ES-I3 (cell line): Measurements from ENCODE around the gene HEATR5B.
"Not testable (repeated sequence)": the region's sequence is repeated elsewhere in the genome, so short reads cannot be mapped to it uniquely, and the experiment has no call there.

Experiments
- H3K36me3 ChIP-seq: 2 replicates; pipeline ENCODE4 v1.6.1; 2013; ENCODE audit warnings: mild to moderate bottlenecking, low read length, control low read depth, moderate library complexity; ENCODE audit not compliant: insufficient read depth
- H3K4me1 ChIP-seq: 2 replicates; pipeline ENCODE4 v1.6.1; 2013; ENCODE audit warnings: mild to moderate bottlenecking, control low read depth, low read length; ENCODE audit not compliant: insufficient read depth
- H3K9ac ChIP-seq: 2 replicates; pipeline ENCODE4 v1.6.1; 2013; ENCODE audit warnings: low read depth, mild to moderate bottlenecking, low read length, moderate library complexity
- H3K9me3 ChIP-seq: 2 replicates; pipeline ENCODE4 v1.6.1; 2013; ENCODE audit warnings: mild to moderate bottlenecking, low read length, moderate library complexity; ENCODE audit not compliant: control insufficient read depth, insufficient read depth

The HEATR5B gene

DNA sequence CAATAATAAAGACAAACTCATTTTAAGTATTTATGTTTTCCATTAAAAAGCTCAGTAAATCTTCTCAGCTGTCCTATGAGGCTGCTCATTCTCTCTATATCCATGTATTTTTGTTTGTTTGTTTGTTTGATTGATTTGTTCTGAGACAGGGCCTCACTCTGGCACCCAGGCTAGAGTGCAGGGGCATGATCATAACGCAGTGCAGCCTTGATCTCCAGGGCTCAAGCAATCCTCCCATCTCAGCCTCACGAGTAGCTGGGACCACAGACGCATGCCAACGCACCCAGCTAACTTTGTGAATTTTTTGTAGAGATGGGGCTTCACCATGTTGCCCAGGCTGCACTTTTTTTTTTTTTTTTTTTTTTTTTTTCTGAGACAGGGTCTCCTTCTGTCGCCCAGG is 123.4 kb downstream of the HEATR5B start:
- Histone ChIP-seq H3K4me1 (peaks cover 19% of the 10 kb centered on the region; the same call in 1 of the 2 replicates), H3K9me3 (no peaks in the 10 kb centered on the region), H3K36me3 (no peaks in the 10 kb centered on the region), H3K9ac (no peak overlapping the region)

DNA sequence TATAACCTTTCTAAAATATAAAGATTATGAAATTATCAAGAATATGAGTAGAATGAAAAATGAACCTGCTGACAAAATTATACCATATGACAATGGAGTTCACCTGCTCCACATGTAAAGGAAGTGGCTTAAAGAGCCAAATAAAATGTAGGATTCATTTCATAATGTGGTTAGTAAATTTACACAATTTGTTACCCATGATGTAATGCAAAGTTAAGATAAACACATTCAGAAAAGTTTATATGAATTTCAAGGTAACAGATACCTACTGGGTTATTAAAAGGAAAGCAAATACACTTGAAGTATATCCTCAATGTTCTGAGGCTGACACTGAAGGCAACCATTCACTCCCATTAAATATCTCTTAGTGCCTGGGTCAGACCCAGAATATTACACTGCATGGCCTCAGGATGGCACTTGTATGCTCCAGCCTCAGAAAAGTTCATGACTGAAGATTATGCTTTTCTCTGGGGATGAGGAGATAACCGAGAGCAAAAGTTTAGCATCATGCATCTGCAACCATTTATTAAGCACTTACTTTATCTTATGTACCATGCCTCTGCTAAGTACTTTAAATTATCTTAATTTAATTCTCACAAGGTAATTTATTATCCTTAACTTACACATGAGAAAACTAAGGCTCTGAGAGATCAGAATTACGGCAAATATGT is 124.0 kb downstream of the HEATR5B start:
- Histone ChIP-seq H3K9me3 (no peaks in the 10 kb centered on the region), H3K4me1 (peaks cover 25% of the 10 kb centered on the region), H3K36me3 (no peaks in the 10 kb centered on the region), H3K9ac (no peak overlapping the region)

DNA sequence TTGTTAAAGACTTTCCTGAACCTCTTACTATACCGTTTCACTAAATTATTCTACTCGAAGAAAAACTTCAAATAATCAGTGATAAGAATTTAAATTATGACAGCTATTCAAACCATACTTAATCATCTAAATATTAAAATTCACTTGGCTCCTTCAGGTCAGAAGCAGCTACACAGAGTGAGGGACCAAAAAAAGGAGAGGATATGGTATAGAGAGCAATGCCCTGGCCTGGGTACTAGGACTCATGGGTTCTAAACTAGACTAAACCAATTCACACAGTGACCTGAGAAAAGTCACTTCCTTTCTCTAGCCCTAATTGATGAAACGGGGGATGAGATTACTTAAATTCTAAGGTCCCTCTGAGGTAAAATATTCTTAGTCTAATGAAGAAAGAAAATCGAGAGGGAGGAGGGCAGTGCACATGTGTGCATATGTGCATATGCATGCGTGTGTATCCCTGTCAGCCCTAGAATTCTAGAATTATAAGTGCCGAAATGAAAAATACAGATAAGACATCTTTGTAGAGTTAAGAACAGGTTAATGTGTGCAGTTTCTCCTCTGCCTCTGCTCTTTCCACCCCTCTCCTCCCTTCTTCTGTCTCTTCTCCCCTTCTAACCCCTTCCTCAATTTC is 129.1 kb downstream of the HEATR5B start:
- H3K9me3 ChIP-seq, result no peaks in the 10 kb centered on the region; the same call in 1 of the 2 replicates
- no peak overlapping the region for H3K9ac ChIP-seq
- H3K4me1 ChIP-seq, result peaks cover 29% of the 10 kb centered on the region
- H3K36me3 ChIP-seq, result no peaks in the 10 kb centered on the region

GRCh38 chr2:36952748-36953197 is 131.4 kb downstream of the HEATR5B start:
- no peaks in the 10 kb centered on the region for H3K36me3 ChIP-seq
- H3K4me1 ChIP-seq, result peaks cover 29% of the 10 kb centered on the region
- no peaks in the 10 kb centered on the region; the same call in 1 of the 2 replicates for H3K9me3 ChIP-seq
- no peak overlapping the region for H3K9ac ChIP-seq

GRCh38 chr2:36951574-36951973 is 132.6 kb downstream of the HEATR5B start:
- Histone ChIP-seq H3K36me3 (no peaks in the 10 kb centered on the region), H3K4me1 (peaks cover 29% of the 10 kb centered on the region), H3K9ac (no peak overlapping the region; the same call in 1 of the 2 replicates), H3K9me3 (no peaks in the 10 kb centered on the region; the same call in 1 of the 2 replicates)

GRCh38 chr2:36951027-36951518 is 133.1 kb downstream of the HEATR5B start:
- Histone ChIP-seq H3K4me1 (peaks cover 29% of the 10 kb centered on the region), H3K9ac (no peak overlapping the region), H3K9me3 (no peaks in the 10 kb centered on the region; the same call in 1 of the 2 replicates), H3K36me3 (no peaks in the 10 kb centered on the region)

DNA sequence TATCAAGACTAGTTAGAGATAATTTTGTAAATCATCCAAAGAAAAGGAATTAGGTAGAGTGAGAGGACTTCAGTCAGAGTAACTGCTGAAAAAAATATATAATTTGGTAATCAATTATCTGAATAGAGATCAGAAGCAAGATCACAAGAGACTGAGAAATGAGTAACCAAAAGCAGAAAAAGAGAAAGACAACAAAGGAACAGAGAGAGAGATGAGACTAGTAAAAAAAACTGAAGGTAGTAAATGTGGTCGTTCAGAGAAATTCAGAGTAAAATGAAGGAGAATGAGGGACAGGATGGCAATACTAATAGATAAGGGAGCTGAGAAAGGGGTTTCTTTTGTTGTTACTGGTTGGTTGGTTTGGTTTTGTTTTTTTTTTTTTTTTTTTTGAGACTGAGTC is 134.3 kb downstream of the HEATR5B start:
- H3K9ac ChIP-seq, result no peak overlapping the region

DNA sequence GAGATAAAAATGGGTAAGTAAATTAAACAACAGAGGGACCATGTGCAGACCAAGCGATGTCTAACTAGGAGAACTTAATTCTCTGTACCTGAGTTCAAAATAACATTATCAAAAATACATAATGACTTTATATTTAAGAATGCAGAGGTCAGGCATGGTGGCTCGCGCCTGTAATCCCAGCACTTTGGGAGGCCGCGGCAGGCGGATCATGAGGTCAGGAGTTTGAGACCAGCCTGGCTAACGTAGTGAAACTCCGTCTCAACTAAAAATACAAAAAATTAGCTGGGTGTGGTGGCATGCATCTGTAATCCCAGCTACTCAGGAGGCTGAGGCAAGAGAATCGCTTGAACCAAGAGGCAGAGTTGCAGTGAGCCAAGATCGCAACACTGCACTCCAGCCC is 138.9 kb downstream of the HEATR5B start:
- H3K36me3 ChIP-seq, H3K9me3 ChIP-seq, H3K9ac ChIP-seq, H3K4me1 ChIP-seq: not testable (repeated sequence)

More for the DNA sequence above, 134.3 kb downstream of the HEATR5B start:
- H3K36me3 ChIP-seq, result no peaks in the 10 kb centered on the region
- no peaks in the 10 kb centered on the region; the same call in 1 of the 2 replicates for H3K9me3 ChIP-seq
- H3K4me1 ChIP-seq, result peaks cover 21% of the 10 kb centered on the region

- Histone ChIP-seq H3K36me3 (no peaks in the 10 kb centered on the region), H3K9ac (no peak overlapping the region), H3K4me1 (no peaks in the 10 kb centered on the region), H3K9me3 (no peaks in the 10 kb centered on the region)
These were observed 142.3 kb downstream of the HEATR5B start for GRCh38 chr2:36941867-36942266.

GRCh38 chr2:36936526-36936925 is 147.6 kb downstream of the HEATR5B start:
- H3K36me3 ChIP-seq, H3K4me1 ChIP-seq, H3K9me3 ChIP-seq, H3K9ac ChIP-seq: not testable (repeated sequence)

- H3K9me3 ChIP-seq, H3K36me3 ChIP-seq, H3K9ac ChIP-seq, H3K4me1 ChIP-seq: not testable (repeated sequence)
These were observed 152.5 kb downstream of the HEATR5B start for GRCh38 chr2:36931688-36932087.
